ENCODE measurements around the gene CCNT1.

DNA sequence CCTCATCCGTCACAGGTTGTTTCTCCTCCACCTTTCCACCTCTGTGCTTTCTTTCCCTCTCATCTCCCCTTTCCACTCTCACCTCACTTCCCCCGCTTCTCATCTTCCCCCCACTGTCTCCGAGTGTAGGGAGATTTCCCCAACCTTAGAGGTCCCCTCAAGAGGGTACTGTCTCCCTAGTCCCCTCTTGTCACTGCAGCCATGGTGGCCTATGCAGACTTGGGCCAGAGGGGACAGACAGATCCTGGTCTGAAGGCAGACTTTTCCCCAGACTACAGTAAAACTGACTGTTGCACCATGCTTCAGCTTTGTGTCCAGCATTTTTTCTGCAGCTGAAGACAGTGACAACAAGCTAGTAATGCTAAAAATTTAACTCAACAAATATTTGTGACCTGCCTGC is 75.7 kb downstream of the CCNT1 start:
- TF ChIP-seq, protein P1, sequence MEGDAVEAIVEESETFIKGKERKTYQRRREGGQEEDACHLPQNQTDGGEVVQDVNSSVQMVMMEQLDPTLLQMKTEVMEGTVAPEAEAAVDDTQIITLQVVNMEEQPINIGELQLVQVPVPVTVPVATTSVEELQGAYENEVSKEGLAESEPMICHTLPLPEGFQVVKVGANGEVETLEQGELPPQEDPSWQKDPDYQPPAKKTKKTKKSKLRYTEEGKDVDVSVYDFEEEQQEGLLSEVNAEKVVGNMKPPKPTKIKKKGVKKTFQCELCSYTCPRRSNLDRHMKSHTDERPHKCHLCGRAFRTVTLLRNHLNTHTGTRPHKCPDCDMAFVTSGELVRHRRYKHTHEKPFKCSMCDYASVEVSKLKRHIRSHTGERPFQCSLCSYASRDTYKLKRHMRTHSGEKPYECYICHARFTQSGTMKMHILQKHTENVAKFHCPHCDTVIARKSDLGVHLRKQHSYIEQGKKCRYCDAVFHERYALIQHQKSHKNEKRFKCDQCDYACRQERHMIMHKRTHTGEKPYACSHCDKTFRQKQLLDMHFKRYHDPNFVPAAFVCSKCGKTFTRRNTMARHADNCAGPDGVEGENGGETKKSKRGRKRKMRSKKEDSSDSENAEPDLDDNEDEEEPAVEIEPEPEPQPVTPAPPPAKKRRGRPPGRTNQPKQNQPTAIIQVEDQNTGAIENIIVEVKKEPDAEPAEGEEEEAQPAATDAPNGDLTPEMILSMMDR (IDR thresholded peaks at IDR 0.05; ENCODE audit: low read depth, low read length, poor library complexity, severe bottlenecking), result no peak
- no peak for TF ChIP-seq EZH2phosphoT487 (IDR thresholded peaks at IDR 0.05; ENCODE audit: borderline replicate concordance, low read length)

Data from DOHH2 (cell line).